Thoracic aorta (tissue), 2 donors: ENCODE measurements around the gene SMARCC2. TPM values are rescaled to one million over a fixed set of nuclear protein-coding genes. Genes with fewer than 3 reads are reported as not detected.

ENCODE experiments used
- ATAC-seq: fragments of 150-250 bp; one replicate; pipeline ENCODE4 v1.8.0; 2017; ENCODE audit warnings: low read depth; ENCODE audit not compliant: insufficient number of reproducible peaks, low FRiP score
- DNase-seq: peaks from one replicate; pipeline ENCODE4 v3.0.0-alpha.2; 2020; ENCODE audit warnings: low spot score
- H3K27ac ChIP-seq, 2 donors: fragments of 200-600 bp; sonication (generic); 1 replicate in 1 of 2; 2 replicates in 1 of 2; pipeline ENCODE4 v1.5.1; 2016; ENCODE audit warnings: mild to moderate bottlenecking in 2 of 2, moderate library complexity in 2 of 2
- H3K27me3 ChIP-seq: fragments of 200-600 bp; sonication (generic); replicated peaks from 2 replicates; pipeline ENCODE4 v1.6.0; 2016; ENCODE audit warnings: mild to moderate bottlenecking; ENCODE audit not compliant: insufficient read depth
- H3K36me3 ChIP-seq: fragments of 200-600 bp; sonication (generic); one replicate; pipeline ENCODE4 v1.5.1; 2016
- H3K4me1 ChIP-seq, 2 donors: fragments of 200-600 bp; sonication (generic); 1 replicate in 1 of 2; 2 replicates in 1 of 2; pipeline versions ENCODE4 v1.5.1 to v1.6.0; 2016; ENCODE audit warnings: low read depth in 2 of 2, mild to moderate bottlenecking in 1 of 2; ENCODE audit not compliant: control insufficient read depth in 1 of 2
- H3K4me3 ChIP-seq: fragments of 200-600 bp; sonication (generic); 2 replicates; pipeline ENCODE4 v1.5.1; 2016; ENCODE audit warnings: mild to moderate bottlenecking
- H3K9me3 ChIP-seq: fragments of 200-600 bp; sonication (generic); 2 replicates; pipeline ENCODE4 v1.5.1; 2016
- total RNA-seq, 2 donors: library from RNA; depleted of rRNA; stranded (reverse); fragments of >200 nt; gene quantifications; one replicate each; pipeline versions ENCODE4 v1.1.0 to v1.2.3, GENCODE V29; 2016
- TF ChIP-seq, protein P1 (sequence below): fragments of 200-600 bp; sonication (generic); IDR thresholded peaks from one replicate; pipeline ENCODE4 v1.5.1; 2019; ENCODE audit warnings: antibody characterized with exemption

SMARCC2 gene
- total RNA-seq, 2 donors from 2014 or later, result 68.6 to 109 TPM

DNA sequence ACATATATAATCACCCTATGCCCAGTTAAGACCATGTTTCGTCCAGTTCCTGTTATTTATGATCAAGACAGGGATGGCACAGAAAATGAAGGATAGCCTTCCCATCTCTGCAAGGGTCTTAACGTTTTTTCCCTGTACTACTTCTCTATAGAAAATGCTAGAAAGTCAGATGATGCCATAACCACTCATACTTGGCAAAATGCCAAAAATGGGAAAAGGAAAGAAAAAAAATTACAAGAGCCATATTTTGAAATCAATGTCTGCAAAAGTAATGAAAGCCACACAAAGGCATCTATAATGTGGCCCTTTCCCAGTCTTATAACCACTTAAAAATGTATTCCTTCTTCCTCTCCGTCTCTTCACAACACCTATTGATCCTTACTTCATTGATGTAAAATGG, 38.7 kb downstream of the SMARCC2 start:
- H3K27me3 ChIP-seq, result no peaks in the 10 kb centered on the region
- no peaks in the 10 kb centered on the region for H3K36me3 ChIP-seq
- TF ChIP-seq, protein P1, sequence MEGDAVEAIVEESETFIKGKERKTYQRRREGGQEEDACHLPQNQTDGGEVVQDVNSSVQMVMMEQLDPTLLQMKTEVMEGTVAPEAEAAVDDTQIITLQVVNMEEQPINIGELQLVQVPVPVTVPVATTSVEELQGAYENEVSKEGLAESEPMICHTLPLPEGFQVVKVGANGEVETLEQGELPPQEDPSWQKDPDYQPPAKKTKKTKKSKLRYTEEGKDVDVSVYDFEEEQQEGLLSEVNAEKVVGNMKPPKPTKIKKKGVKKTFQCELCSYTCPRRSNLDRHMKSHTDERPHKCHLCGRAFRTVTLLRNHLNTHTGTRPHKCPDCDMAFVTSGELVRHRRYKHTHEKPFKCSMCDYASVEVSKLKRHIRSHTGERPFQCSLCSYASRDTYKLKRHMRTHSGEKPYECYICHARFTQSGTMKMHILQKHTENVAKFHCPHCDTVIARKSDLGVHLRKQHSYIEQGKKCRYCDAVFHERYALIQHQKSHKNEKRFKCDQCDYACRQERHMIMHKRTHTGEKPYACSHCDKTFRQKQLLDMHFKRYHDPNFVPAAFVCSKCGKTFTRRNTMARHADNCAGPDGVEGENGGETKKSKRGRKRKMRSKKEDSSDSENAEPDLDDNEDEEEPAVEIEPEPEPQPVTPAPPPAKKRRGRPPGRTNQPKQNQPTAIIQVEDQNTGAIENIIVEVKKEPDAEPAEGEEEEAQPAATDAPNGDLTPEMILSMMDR, result no peak
- DNase-seq (no peak), ATAC-seq (no peak)
- H3K4me1 ChIP-seq, result peaks cover 15 to 32% of the 10 kb centered on the region in 2 donors
- no peak overlapping the region for H3K4me3 ChIP-seq
- H3K9me3 ChIP-seq, result no peaks in the 10 kb centered on the region
- no peak overlapping the region for H3K27ac ChIP-seq

DNA sequence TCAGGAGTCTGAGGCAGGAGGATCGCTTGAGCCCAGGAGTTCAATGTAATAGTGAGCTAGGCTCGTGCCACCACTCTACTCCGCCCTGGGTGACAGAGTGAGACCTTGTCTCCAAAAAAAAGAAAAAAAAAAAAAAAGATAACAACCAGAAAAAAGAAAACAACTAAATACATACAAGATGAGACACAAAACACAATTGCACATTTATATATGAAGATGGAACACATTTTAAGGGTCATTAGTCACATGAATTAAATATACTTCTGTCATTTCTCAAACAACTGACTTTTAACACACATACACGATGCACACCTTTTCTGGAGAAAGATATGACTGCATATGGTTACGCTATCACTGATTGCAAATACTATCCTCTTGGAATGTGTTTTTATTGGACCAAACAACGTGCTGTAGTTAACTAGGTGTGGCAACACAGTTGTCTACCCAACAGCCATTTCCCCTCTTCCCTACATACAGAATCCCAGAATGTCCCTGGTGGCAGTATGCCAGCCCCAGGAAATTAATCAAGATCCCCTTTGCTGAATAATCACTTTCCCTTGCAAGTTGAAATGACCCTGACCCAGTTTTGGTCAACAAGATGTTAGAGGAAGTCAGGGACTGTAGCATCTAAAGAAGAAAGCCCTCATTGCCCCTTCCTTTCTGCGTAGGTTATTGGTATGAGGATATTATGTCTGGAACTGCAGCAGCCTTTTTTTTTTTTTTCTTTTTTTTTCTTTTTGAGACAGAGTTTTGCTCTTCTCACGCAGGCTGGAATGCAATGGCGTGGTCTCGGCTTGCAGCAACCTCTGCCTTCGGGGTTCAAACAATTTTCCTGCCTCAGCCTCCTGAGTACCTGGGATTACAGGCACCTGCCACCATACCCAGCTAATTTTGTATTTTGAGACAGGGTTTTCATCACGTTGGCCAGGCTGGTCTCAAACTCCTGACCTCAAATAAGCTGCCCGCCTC, 42.5 kb downstream of the SMARCC2 start:
- DNase-seq (no peak), ATAC-seq (no peak)
- Histone ChIP-seq H3K9me3 (no peaks in the 10 kb centered on the region), H3K4me1 (peaks cover 9 to 20% of the 10 kb centered on the region in 2 donors), H3K4me3 (no peak overlapping the region), H3K27ac (peak overlapping the region in 1 of 2 donors; percentile 59), H3K27me3 (no peaks in the 10 kb centered on the region), H3K36me3 (peaks cover 19% of the 10 kb centered on the region)
- TF ChIP-seq, protein P1, result no peak

DNA sequence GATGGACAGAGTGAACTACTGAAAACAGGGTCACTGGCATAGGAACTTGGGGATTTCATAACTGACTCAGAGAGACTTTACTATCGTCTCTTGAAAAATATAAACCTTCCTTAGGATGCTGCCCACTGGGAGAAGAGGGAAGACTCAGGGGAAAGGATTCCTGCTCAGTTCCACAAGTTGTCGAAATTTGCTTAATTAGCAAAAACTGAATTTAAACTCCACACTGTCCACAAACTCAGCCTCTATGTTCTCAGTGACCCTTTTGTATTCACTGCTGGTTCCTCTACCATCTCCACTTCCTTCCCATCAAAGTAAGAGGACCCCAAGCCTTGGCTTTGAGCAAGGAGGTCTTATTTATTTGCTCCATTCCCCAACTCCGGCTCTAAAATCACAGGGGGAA, 44.1 kb downstream of the SMARCC2 start:
- ATAC-seq (no peak), DNase-seq (no peak)
- Histone ChIP-seq H3K27ac (no peak overlapping the region), H3K9me3 (no peaks in the 10 kb centered on the region), H3K27me3 (no peaks in the 10 kb centered on the region), H3K36me3 (peaks cover 27% of the 10 kb centered on the region), H3K4me1 (peaks cover 4 to 13% of the 10 kb centered on the region in 2 donors), H3K4me3 (no peak overlapping the region)
- TF ChIP-seq, protein P1, result no peak

DNA sequence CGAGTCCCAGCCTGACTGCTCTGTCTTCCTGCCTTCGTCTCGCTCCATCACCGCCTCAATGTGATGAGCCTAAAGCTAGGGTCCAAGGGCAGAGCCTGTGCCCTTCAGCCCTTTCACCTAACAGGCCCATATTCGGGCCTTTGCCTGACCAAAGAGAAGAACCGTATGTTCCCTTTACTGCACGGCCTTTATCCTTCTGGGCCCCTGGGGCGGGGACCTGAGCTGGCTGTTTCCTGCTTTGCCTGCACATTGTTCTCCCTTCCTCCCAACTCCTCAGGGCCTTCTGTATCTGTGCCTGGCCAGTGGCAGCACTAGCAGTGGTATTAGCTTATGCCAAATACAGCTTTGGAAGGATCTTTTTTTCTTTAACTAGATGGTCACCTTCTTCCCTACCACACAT, 45.4 kb downstream of the SMARCC2 start:
- H3K27me3 ChIP-seq, result no peaks in the 10 kb centered on the region
- no peak overlapping the region for H3K4me3 ChIP-seq
- H3K27ac ChIP-seq, result no peak overlapping the region
- no peaks in the 10 kb centered on the region for H3K9me3 ChIP-seq
- DNase-seq (no peak), ATAC-seq (no peak)
- TF ChIP-seq, protein P1, result no peak
- peaks cover 32% of the 10 kb centered on the region for H3K36me3 ChIP-seq
- peaks cover 4 to 13% of the 10 kb centered on the region in 2 donors for H3K4me1 ChIP-seq

DNA sequence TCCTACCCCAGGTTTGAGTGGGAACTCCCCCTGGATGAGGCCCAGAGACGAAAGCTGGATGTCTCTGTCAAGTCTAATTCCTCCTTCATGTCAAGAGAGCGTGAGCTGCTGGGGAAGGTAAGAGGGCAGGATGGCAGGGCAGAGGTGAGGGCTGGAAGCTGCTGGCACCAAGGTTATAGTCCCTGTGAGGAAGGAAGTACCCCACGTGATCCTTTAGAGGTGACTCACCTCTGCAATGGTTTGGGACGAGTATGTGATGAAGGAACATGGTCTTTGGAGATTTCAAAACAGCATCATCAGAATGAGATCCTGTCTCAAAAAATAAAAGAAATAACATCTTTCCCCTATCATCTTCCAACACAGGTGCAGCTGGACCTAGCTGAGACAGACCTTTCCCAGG, 46.1 kb downstream of the SMARCC2 start:
- Histone ChIP-seq H3K4me1 (peaks cover 4 to 13% of the 10 kb centered on the region in 2 donors), H3K27ac (no peak overlapping the region), H3K9me3 (no peaks in the 10 kb centered on the region), H3K4me3 (no peak overlapping the region), H3K36me3 (peaks cover 36% of the 10 kb centered on the region), H3K27me3 (no peaks in the 10 kb centered on the region)
- ATAC-seq (peak; percentile 11), DNase-seq (no peak)
- TF ChIP-seq, protein P1, result no peak
